Heart left ventricle (tissue), 16 donors: ENCODE data around the gene SEZ6L2. TPM values are rescaled to one million over a fixed set of nuclear protein-coding genes. Genes with fewer than 3 reads are reported as not detected.

Experiments used
- ATAC-seq, 4 donors: fragments of 200-7000 bp; cut with Tn5 transposase; one replicate each; pipeline ENCODE4 v1.9.1; 2020 to 2022; ENCODE audit warnings: moderate library complexity in 4 of 4, mild to moderate bottlenecking in 3 of 4, moderate number of reproducible peaks in 1 of 4
- DNase-seq, 5 donors: peaks; one replicate each; pipeline ENCODE4 v3.0.0-alpha.2; 2020
- H3K27ac ChIP-seq, 12 donors: fragments of 200-600 bp; sonication (generic) in 4 of 12; one replicate each; pipeline versions ENCODE4 v1.5.0 to v1.8.0; 2016 to 2022; ENCODE audit warnings: mild to moderate bottlenecking in 2 of 12
- H3K27me3 ChIP-seq, 9 donors: fragments of 200-600 bp; sonication (generic) in 2 of 9; one replicate each; pipeline versions ENCODE4 v1.5.1 to v1.8.0; 2016 to 2022; ENCODE audit warnings: mild to moderate bottlenecking in 3 of 9
- H3K36me3 ChIP-seq, 9 donors: fragments of 200-600 bp; sonication (generic) in 2 of 9; one replicate each; pipeline versions ENCODE4 v1.5.0 to v1.8.0; 2018 to 2022; ENCODE audit warnings: mild to moderate bottlenecking in 2 of 9
- H3K4me1 ChIP-seq, 12 donors: fragments of 200-600 bp; sonication (generic) in 4 of 12; one replicate each; pipeline versions ENCODE4 v1.5.0 to v1.8.0; 2016 to 2022; ENCODE audit warnings: mild to moderate bottlenecking in 3 of 12
- H3K4me3 ChIP-seq, 12 donors: fragments of 200-600 bp; sonication (generic) in 4 of 12; one replicate each; pipeline versions ENCODE4 v1.5.0 to v1.8.0; 2017 to 2022; ENCODE audit warnings: mild to moderate bottlenecking in 9 of 12, moderate library complexity in 4 of 12
- H3K9me3 ChIP-seq, 12 donors: fragments of 200-600 bp; sonication (generic) in 4 of 12; one replicate each; pipeline versions ENCODE4 v1.5.0 to v1.8.0; 2016 to 2022; ENCODE audit warnings: mild to moderate bottlenecking in 1 of 12
- CTCF ChIP-seq, 12 donors: fragments of 200-600 bp; sonication (generic) in 4 of 12; IDR thresholded peaks; one replicate each; pipeline versions ENCODE4 v1.5.0 to v1.8.0; 2018 to 2022; ENCODE audit warnings: antibody characterized with exemption in 12 of 12, mild to moderate bottlenecking in 5 of 12
- POLR2A ChIP-seq, 2 donors: fragments of 450-650 bp; IDR thresholded peaks; one replicate each; pipeline ENCODE4 v1.6.1; 2017; ENCODE audit warnings: antibody characterized with exemption in 2 of 2, mild to moderate bottlenecking in 2 of 2, moderate library complexity in 2 of 2
- WGBS, 4 donors: extraction: QIAGEN DNeasy Blood & Tissue Kit in 2 of 4; methylation state at CpG; one replicate each; pipeline versions ENCODE4 v1.1.5 to v1.1.7; 2013 to 2018; 5-methylcytosine and 5-hydroxymethylcytosine counted together
- intact Hi-C, 10 donors: fragments of 100-400 bp; cut with DNase I; formaldehyde crosslinking; loops; one replicate each; pipeline versions ENCODE4 v1.11.1 to v1.14.2; 2022
- polyA plus RNA-seq, 2 donors: library from polyadenylated mRNA; stranded (reverse); fragments of 200-250 nt; gene quantifications; one replicate each; pipeline ENCODE4 v1.2.3, GENCODE V29; 2013
- total RNA-seq, 9 donors: library from RNA; depleted of rRNA in 2 of 9; stranded (reverse); fragments of >200 nt in 2 of 9; fragmentation: NEBNext Ultra II Directional in 3 of 9; extraction: Animal tissue kit (Norgen Biotek cat#: 25700) in 3 of 9; gene quantifications; one replicate each; pipeline versions ENCODE4 v1.1.0 to v1.2.4, GENCODE V29; 2016 to 2023
- donor health status: ischemic (EF 13 %, LVEDD 7.1; RV severe dilation, severe dysfunction).
- donor health status: healthy with polysubstance abuse.
- donor health status: DM: no; HTN: yes; CAD: no.
- donor health status: DM: no; HTN: no; CAD: no.
- donor health status: ischemic (EF 25% LVEDD 6.9; RV normal size, moderate dysfunction).
- donor health status: ischemic (EF 25% LVEDD 5.7; RV mildly dilated, moderate dysfunction).
- donor health status: healthy.
- donor health status: DM: yes; HTN: yes; CAD: no.
- donor health status: ischemic (EF 35%, LVEDD 5.7; RV mildly dilated, moderate dysfunction).
- donor health status: nonischemic (EF 11% LVEDD 7.7; RV severe dilation, severe dysfunction).
- donor health status: DM: yes; HTN: yes; CAD: no.
- donor health status: PGD.
- donor health status: ischemic (EF 29% LVEDD 5.4; RV normal size, mild dysfunction).
- donor health status: nonischemic (EF 23%, LVEDD 6.1; RV moderate dilation, normal function).

Gene SEZ6L2
- total and polyA plus RNA-seq, 11 donors, result 0.15 to 8.9 (median 1.1) TPM; not detected in 1

DNA sequence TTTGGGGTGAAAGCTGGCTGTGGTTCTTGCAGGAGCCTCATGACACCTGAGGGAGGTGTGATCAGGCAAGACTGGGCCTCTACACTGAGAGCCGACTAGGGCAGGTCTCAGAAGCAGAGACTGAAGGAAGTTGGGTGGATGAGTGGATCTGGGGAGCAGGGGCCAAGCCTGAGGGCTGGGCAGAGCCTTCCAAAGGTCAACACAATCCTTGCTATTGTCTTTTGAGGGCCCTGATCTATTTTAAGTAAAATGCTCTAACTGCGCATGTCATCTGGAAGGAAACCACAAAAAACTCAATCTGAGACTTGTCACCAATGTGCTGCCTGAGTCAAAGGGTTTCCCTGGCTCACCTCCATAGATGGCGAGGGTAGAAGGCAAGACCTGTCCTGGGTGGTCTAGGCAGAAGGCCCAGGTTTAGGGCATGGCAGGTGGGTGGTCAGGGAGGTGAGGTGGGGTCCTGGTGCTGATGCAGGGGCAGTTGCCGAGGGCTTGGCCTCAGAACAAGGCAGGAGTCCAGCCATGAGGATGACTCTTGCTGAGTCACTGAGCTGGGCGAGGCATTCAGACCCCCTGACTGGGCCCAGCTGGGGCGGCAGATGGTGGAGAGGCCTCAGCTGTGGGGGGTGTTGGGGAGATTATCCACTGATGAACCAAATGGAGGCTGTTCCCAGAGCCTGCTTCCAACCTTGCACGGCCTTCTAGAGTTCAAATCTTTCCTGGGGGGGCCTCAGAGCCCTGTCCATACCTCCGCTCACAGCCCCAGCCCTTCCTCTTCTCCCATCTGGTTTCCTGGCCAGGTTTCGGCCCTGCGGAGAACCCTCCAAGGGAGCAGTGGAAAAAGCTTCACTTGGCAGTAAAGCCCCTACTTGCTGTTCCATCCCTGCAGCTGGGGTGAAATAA, 74.0 kb downstream of the SEZ6L2 start:
- intact Hi-C loops, result no loop called here
- Histone ChIP-seq H3K9me3 (no peaks in the 10 kb centered on the region), H3K36me3 (peaks cover 0 to 24% (median 0%) of the 10 kb centered on the region in 9 donors), H3K27me3 (no peaks in the 10 kb centered on the region), H3K4me1 (peaks cover 0 to 74% (median 52%) of the 10 kb centered on the region in 12 donors), H3K27ac (peak overlapping the region; percentile 59 to 91 (median 78)), H3K4me3 (peak overlapping the region in 7 of 12 donors; percentile 1 to 32 (median 11))
- TF ChIP-seq POLR2A (IDR thresholded peaks at IDR 0.05) (no peak), CTCF (IDR thresholded peaks at IDR 0.05) (no peak)
- WGBS, 4 donors, result 51 to 68% (median 61%) methylated on average over 10 of the region's 10 CpGs
- DNase-seq (peak; percentile 55 to 84 (median 79)), ATAC-seq (peak; percentile 66 to 79 (median 76))

- intact Hi-C loops, result loop anchor here in 1 of 10 donors (5.0 kb wide), 1 partner anchor 38 kb away; the partner anchor contains the start of gene CDIPT
- no peak for DNase-seq
- Histone ChIP-seq H3K27ac (peak overlapping the region; percentile 59 to 91 (median 78)), H3K9me3 (no peaks in the 10 kb centered on the region), H3K4me3 (peak overlapping the region in 6 of 12 donors; percentile 1 to 32 (median 11)), H3K36me3 (peaks cover 0 to 18% (median 0%) of the 10 kb centered on the region in 9 donors), H3K27me3 (no peaks in the 10 kb centered on the region), H3K4me1 (peaks cover 0 to 80% (median 58%) of the 10 kb centered on the region in 12 donors)
- peak in 3 of 4 donors; percentile 13 to 42 (median 30) for ATAC-seq
- WGBS, 4 donors, result 46 to 74% (median 58%) methylated on average over 7 of the region's 7 CpGs
- no peak for TF ChIP-seq POLR2A (IDR thresholded peaks at IDR 0.05)
- TF ChIP-seq CTCF (IDR thresholded peaks at IDR 0.05), result no peak
Measured at GRCh38 chr16:29824589-29825144, 74.7 kb downstream of the SEZ6L2 start.

GRCh38 chr16:29821643-29822115, 77.7 kb downstream of the SEZ6L2 start:
- intact Hi-C loops, result loop anchor here in 3 of 10 donors (2.0 to 5.0 kb wide), 3 partner anchors 29 to 41 kb away; partner anchors contain the start of genes CDIPT (in 1 of the 3) and KIF22 (in 1 of the 3)
- peak overlapping the region in 11 of 12 donors; percentile 51 to 94 (median 73) for H3K4me3 ChIP-seq
- ATAC-seq, result peak in 1 of 4 donors; percentile 23
- TF ChIP-seq POLR2A (IDR thresholded peaks at IDR 0.05) (no peak), CTCF (IDR thresholded peaks at IDR 0.05) (no peak)
- no peaks in the 10 kb centered on the region for H3K9me3 ChIP-seq
- WGBS, 4 donors, result 46 to 66% (median 62%) methylated on average over 7 of the region's 7 CpGs
- peaks cover 0 to 28% (median 15%) of the 10 kb centered on the region in 9 donors for H3K36me3 ChIP-seq
- peaks cover 3 to 93% (median 70%) of the 10 kb centered on the region in 12 donors for H3K4me1 ChIP-seq
- peak in 3 of 5 donors; percentile 33 to 54 (median 39) for DNase-seq
- H3K27me3 ChIP-seq, result no peaks in the 10 kb centered on the region
- peak overlapping the region; percentile 74 to 96 (median 88) for H3K27ac ChIP-seq

Other genes starting within 250 kb of the SEZ6L2 start
- gene SPN, start 236.3 kb downstream of the SEZ6L2 start, total RNA-seq, result 10 to 100 TPM in 1 of 9 donors, 1 to 10 TPM in 6, under 1 TPM in 2; 0.44 to 17.0 (median 1.3) TPM
- 1 to 10 TPM in 1 of 2 donors, under 1 TPM in 1; 0.67 to 1.3 TPM for gene SPN, start 236.3 kb downstream of the SEZ6L2 start, polyA plus RNA-seq
- gene QPRT, start 220.4 kb downstream of the SEZ6L2 start, total RNA-seq, result 10 to 100 TPM; 14.0 to 36.5 (median 23.6) TPM
- gene QPRT, start 220.4 kb downstream of the SEZ6L2 start, polyA plus RNA-seq, result 10 to 100 TPM in 1 of 2 donors, 1 to 10 TPM in 1; 3.6 to 19.6 TPM
- gene C16orf54, start 153.6 kb downstream of the SEZ6L2 start, total RNA-seq, result 1 to 10 TPM in 2 of 9 donors, under 1 TPM in 7; 0.17 to 4.2 (median 0.60) TPM
- under 1 TPM; 0.15 to 0.28 TPM for gene C16orf54, start 153.6 kb downstream of the SEZ6L2 start, polyA plus RNA-seq
- not detected for gene ZG16, start 121.3 kb downstream of the SEZ6L2 start, total RNA-seq
- gene ZG16, start 121.3 kb downstream of the SEZ6L2 start, polyA plus RNA-seq, result under 1 TPM; 0.04 to 0.08 TPM
- gene KIF22, start 108.8 kb downstream of the SEZ6L2 start, total RNA-seq, result 10 to 100 TPM; 16.8 to 40.8 (median 32.2) TPM
- gene KIF22, start 108.8 kb downstream of the SEZ6L2 start, polyA plus RNA-seq, result 10 to 100 TPM; 12.2 to 91.2 TPM
- gene MAZ, start 93.0 kb downstream of the SEZ6L2 start, total RNA-seq, result 100 to 1,000 TPM in 2 of 9 donors, 10 to 100 TPM in 7; 58.9 to 137 (median 74.0) TPM
- gene MAZ, start 93.0 kb downstream of the SEZ6L2 start, polyA plus RNA-seq, result 100 to 1,000 TPM in 1 of 2 donors, 10 to 100 TPM in 1; 63.2 to 188 TPM
- 1 to 10 TPM in 5 of 9 donors, under 1 TPM in 3, not detected in 1; 0.38 to 1.8 (median 1.3) TPM for gene PRRT2, start 87.4 kb downstream of the SEZ6L2 start, total RNA-seq
- 1 to 10 TPM in 1 of 2 donors, under 1 TPM in 1; 0.24 to 3.2 TPM for gene PRRT2, start 87.4 kb downstream of the SEZ6L2 start, polyA plus RNA-seq
- 10 to 100 TPM; 10.8 to 23.9 (median 12.6) TPM for gene PAGR1, start 83.4 kb downstream of the SEZ6L2 start, total RNA-seq
- gene PAGR1, start 83.4 kb downstream of the SEZ6L2 start, polyA plus RNA-seq, result 10 to 100 TPM; 29.2 to 32.9 TPM
- gene MVP, start 79.1 kb downstream of the SEZ6L2 start, total RNA-seq, result 100 to 1,000 TPM in 1 of 9 donors, 10 to 100 TPM in 8; 33.1 to 140 (median 44.6) TPM
- 10 to 100 TPM; 32.9 to 50.6 TPM for gene MVP, start 79.1 kb downstream of the SEZ6L2 start, polyA plus RNA-seq
- gene CDIPT, start 36.3 kb downstream of the SEZ6L2 start, total RNA-seq, result 100 to 1,000 TPM in 2 of 9 donors, 10 to 100 TPM in 7; 57.5 to 143 (median 76.3) TPM
- gene CDIPT, start 36.3 kb downstream of the SEZ6L2 start, polyA plus RNA-seq, result 100 to 1,000 TPM in 1 of 2 donors, 10 to 100 TPM in 1; 64.2 to 106 TPM
- gene ASPHD1, start 938 bp upstream of the SEZ6L2 start, total RNA-seq, result 1 to 10 TPM in 2 of 9 donors, under 1 TPM in 4, not detected in 3; 0.20 to 5.3 (median 0.65) TPM
- under 1 TPM in 1 of 2 donors, not detected in 1; 0.54 TPM for gene ASPHD1, start 938 bp upstream of the SEZ6L2 start, polyA plus RNA-seq
- gene KCTD13, start 26.7 kb upstream of the SEZ6L2 start, total RNA-seq, result 1 to 10 TPM; 3.6 to 9.1 (median 7.2) TPM
- 1 to 10 TPM; 3.6 to 5.0 TPM for gene KCTD13, start 26.7 kb upstream of the SEZ6L2 start, polyA plus RNA-seq
- 100 to 1,000 TPM in 2 of 9 donors, 10 to 100 TPM in 7; 58.9 to 121 (median 69.8) TPM for gene TMEM219, start 62.5 kb upstream of the SEZ6L2 start, total RNA-seq
- gene TMEM219, start 62.5 kb upstream of the SEZ6L2 start, polyA plus RNA-seq, result 10 to 100 TPM; 66.6 to 72.3 TPM
- 10 to 100 TPM; 29.5 to 47.9 (median 35.1) TPM for gene TAOK2, start 74.3 kb upstream of the SEZ6L2 start, total RNA-seq
- 10 to 100 TPM; 36.3 to 37.8 TPM for gene TAOK2, start 74.3 kb upstream of the SEZ6L2 start, polyA plus RNA-seq
- 10 to 100 TPM; 13.3 to 21.9 (median 17.5) TPM for gene HIRIP3, start 96.1 kb upstream of the SEZ6L2 start, total RNA-seq
- 10 to 100 TPM; 20.1 to 27.4 TPM for gene HIRIP3, start 96.1 kb upstream of the SEZ6L2 start, polyA plus RNA-seq
- 10 to 100 TPM; 27.6 to 65.4 (median 32.6) TPM for gene INO80E, start 96.7 kb upstream of the SEZ6L2 start, total RNA-seq
- 10 to 100 TPM; 60.9 to 71.5 TPM for gene INO80E, start 96.7 kb upstream of the SEZ6L2 start, polyA plus RNA-seq
- gene DOC2A, start 111.5 kb upstream of the SEZ6L2 start, total RNA-seq, result 1 to 10 TPM in 1 of 9 donors, under 1 TPM in 4, not detected in 4; 0.09 to 1.4 (median 0.91) TPM
- gene DOC2A, start 111.5 kb upstream of the SEZ6L2 start, polyA plus RNA-seq, result under 1 TPM; 0.22 to 0.88 TPM
- gene C16orf92, start 123.6 kb upstream of the SEZ6L2 start, total RNA-seq, result not detected
- not detected for gene C16orf92, start 123.6 kb upstream of the SEZ6L2 start, polyA plus RNA-seq
- not detected for gene TLCD3B, start 131.7 kb upstream of the SEZ6L2 start, total RNA-seq
- gene TLCD3B, start 131.7 kb upstream of the SEZ6L2 start, polyA plus RNA-seq, result not detected
- gene ALDOA, start 166.2 kb upstream of the SEZ6L2 start, total RNA-seq, result 1,000 to 10,000 TPM; 2,644 to 5,076 (median 3,574) TPM
- 1,000 to 10,000 TPM; 2,585 to 3,542 TPM for gene ALDOA, start 166.2 kb upstream of the SEZ6L2 start, polyA plus RNA-seq
- gene PPP4C, start 176.4 kb upstream of the SEZ6L2 start, total RNA-seq, result 10 to 100 TPM; 29.9 to 65.9 (median 41.1) TPM
- gene PPP4C, start 176.4 kb upstream of the SEZ6L2 start, polyA plus RNA-seq, result 10 to 100 TPM; 43.5 to 89.0 TPM
- gene TBX6, start 192.4 kb upstream of the SEZ6L2 start, total RNA-seq, result under 1 TPM in 8 of 9 donors, not detected in 1; 0.39 to 0.95 (median 0.72) TPM
- gene TBX6, start 192.4 kb upstream of the SEZ6L2 start, polyA plus RNA-seq, result under 1 TPM; 0.26 to 0.84 TPM
- 100 to 1,000 TPM in 2 of 9 donors, 10 to 100 TPM in 7; 34.8 to 248 (median 49.3) TPM for gene YPEL3, start 196.7 kb upstream of the SEZ6L2 start, total RNA-seq
- 100 to 1,000 TPM in 1 of 2 donors, 10 to 100 TPM in 1; 57.1 to 106 TPM for gene YPEL3, start 196.7 kb upstream of the SEZ6L2 start, polyA plus RNA-seq
- 1 to 10 TPM in 7 of 9 donors, under 1 TPM in 2; 0.36 to 5.3 (median 2.2) TPM for gene GDPD3, start 214.0 kb upstream of the SEZ6L2 start, total RNA-seq
- gene GDPD3, start 214.0 kb upstream of the SEZ6L2 start, polyA plus RNA-seq, result 1 to 10 TPM; 1.1 to 2.0 TPM
- 10 to 100 TPM; 32.9 to 79.4 (median 50.2) TPM for gene MAPK3, start 223.7 kb upstream of the SEZ6L2 start, total RNA-seq
- 10 to 100 TPM; 49.4 to 61.3 TPM for gene MAPK3, start 223.7 kb upstream of the SEZ6L2 start, polyA plus RNA-seq